Keratinocyte (primary cell): Measurements from ENCODE around the gene DZIP1L.

ENCODE experiments used
- EZH2 ChIP-seq: IDR thresholded peaks from one replicate; pipeline ENCODE4 v1.6.1; 2012; ENCODE audit warnings: inconsistent platforms, mild to moderate bottlenecking, low read length, moderate library complexity
- TF ChIP-seq, protein P1 (sequence below), 3 experiments: IDR thresholded peaks in 1 of 3; conservative IDR thresholded peaks in 1 of 3; optimal IDR thresholded peaks in 1 of 3; 2 replicates in 2 of 3; 3 replicates in 1 of 3; pipeline versions ENCODE3 to v1.5.1; 2011; ENCODE audit warnings: low read length in 3 of 3, mild to moderate bottlenecking in 3 of 3, moderate library complexity in 2 of 3, control low read depth in 1 of 3, inconsistent platforms in 1 of 3; ENCODE audit not compliant: insufficient read depth in 2 of 3; ENCODE audit errors: extremely low read depth in 1 of 3

DNA sequence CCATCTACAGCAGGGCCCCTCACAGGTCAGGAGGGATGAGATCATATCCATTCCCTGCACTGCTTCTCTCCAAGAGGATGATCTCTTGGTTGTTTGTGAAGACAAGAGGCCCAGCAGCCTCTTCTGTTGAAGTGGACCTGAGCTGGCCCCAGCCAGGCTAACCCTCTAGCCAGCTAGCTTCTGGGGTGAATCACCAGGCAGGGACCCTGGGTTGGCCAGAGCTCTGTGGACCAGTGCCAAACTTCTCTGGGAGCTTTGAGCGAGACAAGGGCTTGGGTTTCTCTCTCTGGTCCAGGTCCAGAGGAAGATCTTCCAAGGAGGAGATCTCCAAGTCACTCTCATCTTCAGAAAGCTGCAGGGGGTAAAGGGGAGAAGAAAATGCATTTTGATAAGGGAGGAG, 52.8 kb downstream of the DZIP1L start:
- TF ChIP-seq, protein P1, sequence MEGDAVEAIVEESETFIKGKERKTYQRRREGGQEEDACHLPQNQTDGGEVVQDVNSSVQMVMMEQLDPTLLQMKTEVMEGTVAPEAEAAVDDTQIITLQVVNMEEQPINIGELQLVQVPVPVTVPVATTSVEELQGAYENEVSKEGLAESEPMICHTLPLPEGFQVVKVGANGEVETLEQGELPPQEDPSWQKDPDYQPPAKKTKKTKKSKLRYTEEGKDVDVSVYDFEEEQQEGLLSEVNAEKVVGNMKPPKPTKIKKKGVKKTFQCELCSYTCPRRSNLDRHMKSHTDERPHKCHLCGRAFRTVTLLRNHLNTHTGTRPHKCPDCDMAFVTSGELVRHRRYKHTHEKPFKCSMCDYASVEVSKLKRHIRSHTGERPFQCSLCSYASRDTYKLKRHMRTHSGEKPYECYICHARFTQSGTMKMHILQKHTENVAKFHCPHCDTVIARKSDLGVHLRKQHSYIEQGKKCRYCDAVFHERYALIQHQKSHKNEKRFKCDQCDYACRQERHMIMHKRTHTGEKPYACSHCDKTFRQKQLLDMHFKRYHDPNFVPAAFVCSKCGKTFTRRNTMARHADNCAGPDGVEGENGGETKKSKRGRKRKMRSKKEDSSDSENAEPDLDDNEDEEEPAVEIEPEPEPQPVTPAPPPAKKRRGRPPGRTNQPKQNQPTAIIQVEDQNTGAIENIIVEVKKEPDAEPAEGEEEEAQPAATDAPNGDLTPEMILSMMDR (optimal IDR thresholded peaks at IDR 0.05 in 1 of 3, IDR thresholded peaks at IDR 0.05 in 1 of 3, conservative IDR thresholded peaks at IDR 0.05 in 1 of 3; ENCODE audit: extremely low read depth in 1 of 3, insufficient read depth in 2 of 3, low read length in 3 of 3) = no peak
- TF ChIP-seq EZH2 = no peak
